Mesenchymal stem cell (in vitro differentiated cells and primary cell): Measurements from ENCODE around the gene PALM.

Experiments used
- DNase-seq: peaks from one replicate; pipeline ENCODE4 v3.0.0-alpha.2; 2013
- H2AFZ ChIP-seq: one replicate; pipeline ENCODE4 v1.6.1; 2013; ENCODE audit warnings: low read depth, mild to moderate bottlenecking, control low read depth, inconsistent platforms, low read length, moderate library complexity
- H2AK5ac ChIP-seq: 2 replicates; pipeline ENCODE4 v1.6.1; 2013; ENCODE audit warnings: low read length, moderate library complexity, mild to moderate bottlenecking, inconsistent platforms; ENCODE audit not compliant: severe bottlenecking
- H2BK120ac ChIP-seq: one replicate; pipeline ENCODE4 v1.6.1; 2013; ENCODE audit warnings: low read depth, mild to moderate bottlenecking, inconsistent platforms, low read length, moderate library complexity
- H2BK12ac ChIP-seq, 2 experiments: one replicate each; pipeline ENCODE4 v1.6.1; 2013; ENCODE audit warnings: inconsistent platforms in 2 of 2, low read length in 2 of 2, mild to moderate bottlenecking in 2 of 2, moderate library complexity in 2 of 2, control low read depth in 1 of 2
- H2BK15ac ChIP-seq: one replicate; pipeline ENCODE4 v1.6.1; 2013; ENCODE audit warnings: mild to moderate bottlenecking, low read depth, inconsistent platforms; ENCODE audit not compliant: poor library complexity, severe bottlenecking
- H2BK5ac ChIP-seq: 2 replicates; pipeline ENCODE4 v1.6.1; 2013; ENCODE audit warnings: low read depth, mild to moderate bottlenecking, low read length, control low read depth, inconsistent platforms; ENCODE audit not compliant: poor library complexity, severe bottlenecking
- H3K14ac ChIP-seq, 2 experiments: one replicate each; pipeline ENCODE4 v1.6.1; 2013; ENCODE audit warnings: inconsistent platforms in 2 of 2, low read length in 2 of 2, control low read depth in 1 of 2, mild to moderate bottlenecking in 1 of 2, moderate library complexity in 1 of 2
- H3K18ac ChIP-seq, 2 experiments: one replicate each; pipeline ENCODE4 v1.6.1; 2013; ENCODE audit warnings: inconsistent platforms in 2 of 2, low read length in 2 of 2, control low read depth in 1 of 2, low read depth in 1 of 2, mild to moderate bottlenecking in 1 of 2
- H3K23ac ChIP-seq, 2 experiments: one replicate each; pipeline ENCODE4 v1.6.1; 2013; ENCODE audit warnings: inconsistent platforms in 2 of 2, low read length in 2 of 2, mild to moderate bottlenecking in 2 of 2, moderate library complexity in 2 of 2, control low read depth in 1 of 2
- H3K27ac ChIP-seq: 2 replicates; pipeline ENCODE4 v1.5.1; 2013; ENCODE audit warnings: mild to moderate bottlenecking, moderate library complexity, low read length, control low read depth, inconsistent platforms; ENCODE audit not compliant: poor library complexity, severe bottlenecking
- H3K27me3 ChIP-seq, 2 experiments: 2 replicates each; pipeline versions ENCODE4 v1.6.1 to v1.7.0; 2013; ENCODE audit warnings: low read length in 2 of 2, mild to moderate bottlenecking in 2 of 2, moderate library complexity in 2 of 2, control low read depth in 1 of 2, inconsistent platforms in 1 of 2; ENCODE audit not compliant: control insufficient read depth in 1 of 2, insufficient read depth in 1 of 2
- H3K36me3 ChIP-seq, 2 experiments: 2 replicates each; pipeline versions ENCODE4 v1.6.1 to v1.7.0; 2013; ENCODE audit warnings: low read length in 2 of 2, control low read depth in 1 of 2, inconsistent platforms in 1 of 2, low read depth in 1 of 2, mild to moderate bottlenecking in 1 of 2; ENCODE audit not compliant: insufficient read depth in 2 of 2, control insufficient read depth in 1 of 2
- H3K4ac ChIP-seq, 2 experiments: one replicate each; pipeline ENCODE4 v1.6.1; 2013; ENCODE audit warnings: inconsistent platforms in 2 of 2, low read length in 2 of 2, mild to moderate bottlenecking in 2 of 2, moderate library complexity in 2 of 2, control low read depth in 1 of 2, low read depth in 1 of 2
- H3K4me1 ChIP-seq: 2 replicates; pipeline ENCODE4 v1.6.1; 2013; ENCODE audit warnings: low read depth, low read length, control low read depth; ENCODE audit not compliant: control insufficient read depth, insufficient read depth
- H3K4me2 ChIP-seq: 2 replicates; pipeline ENCODE4 v1.6.1; 2013; ENCODE audit warnings: low read length, mild to moderate bottlenecking, inconsistent platforms; ENCODE audit not compliant: poor library complexity, severe bottlenecking
- H3K4me3 ChIP-seq, 2 experiments: 2 replicates each; pipeline versions ENCODE4 v1.5.1 to v1.7.0; 2013; ENCODE audit warnings: low read length in 2 of 2, mild to moderate bottlenecking in 2 of 2, control low read depth in 1 of 2, low read depth in 1 of 2; ENCODE audit not compliant: insufficient read depth in 1 of 2
- H3K79me1 ChIP-seq: replicated peaks from 2 replicates; pipeline ENCODE4 v1.6.1; 2013; ENCODE audit warnings: mild to moderate bottlenecking, control low read depth, low read length, inconsistent platforms; ENCODE audit not compliant: poor library complexity, severe bottlenecking
- H3K9ac ChIP-seq: 2 replicates; pipeline ENCODE4 v1.7.0; 2013; ENCODE audit warnings: mild to moderate bottlenecking, low read length, moderate library complexity
- H3K9me3 ChIP-seq: 2 replicates; pipeline ENCODE4 v1.7.0; 2013; ENCODE audit warnings: mild to moderate bottlenecking, low read length; ENCODE audit not compliant: control insufficient read depth
- H4K8ac ChIP-seq: one replicate; pipeline ENCODE4 v1.6.1; 2013; ENCODE audit warnings: inconsistent platforms, mild to moderate bottlenecking, low read length, moderate library complexity
- H4K91ac ChIP-seq: one replicate; pipeline ENCODE4 v1.6.1; 2013; ENCODE audit warnings: mild to moderate bottlenecking, low read length, inconsistent platforms
- WGBS: methylation state at CpG from one replicate; pipeline ENCODE4 v1.1.7; 2013; ENCODE audit warnings: mixed read lengths; 5-methylcytosine and 5-hydroxymethylcytosine counted together

Gene PALM

GRCh38 chr19:680287-681028, 28.3 kb upstream of the PALM start:
- Histone ChIP-seq H3K4me3 (peak overlapping the region; percentile 75 to 85), H3K9me3 (no peaks in the 10 kb centered on the region), H3K9ac (peak overlapping the region; percentile 90), H2BK15ac (peak overlapping the region; percentile 94), H3K4me1 (peaks cover 41% of the 10 kb centered on the region), H3K36me3 (peaks cover 0 to 22% of the 10 kb centered on the region in 2 experiments), H2AK5ac (no peak overlapping the region), H3K4me2 (peak overlapping the region; percentile 81), H4K91ac (peak overlapping the region; percentile 98), H2BK120ac (peak overlapping the region; percentile 94), H3K14ac (peak overlapping the region; percentile 44 to 97), H3K23ac (peak overlapping the region in 1 of 2 experiments; percentile 90), H2BK12ac (peak overlapping the region in 1 of 2 experiments; percentile 83), H4K8ac (peak overlapping the region; percentile 89), H3K79me1 (peaks cover 5% of the 10 kb centered on the region), H3K27me3 (peaks cover 0 to 3% of the 10 kb centered on the region in 2 experiments), H3K18ac (peak overlapping the region; percentile 98 to 99), H3K27ac (peak overlapping the region; percentile 94), H2BK5ac (peak overlapping the region; percentile 76), H3K4ac (peak overlapping the region; percentile 95 to 100), H2AFZ (peak overlapping the region; percentile 16)
- 1% methylated on average over 64 of the region's 70 CpGs for WGBS
- DNase-seq: peak; percentile 97

- H3K27ac ChIP-seq: no peak overlapping the region
- H4K8ac ChIP-seq: peak overlapping the region; percentile 88
- H3K18ac ChIP-seq: peak overlapping the region; percentile 44 to 68
- WGBS: 96% methylated on average over 43 of the region's 54 CpGs
- H3K4me1 ChIP-seq: peaks cover 36% of the 10 kb centered on the region
- peaks cover 0 to 3% of the 10 kb centered on the region in 2 experiments for H3K27me3 ChIP-seq
- H3K4me3 ChIP-seq: peak overlapping the region in 1 of 2 experiments; percentile 75
- peak overlapping the region; percentile 70 for H2BK15ac ChIP-seq
- H3K4ac ChIP-seq: peak overlapping the region in 1 of 2 experiments; percentile 35
- no peak overlapping the region for H3K23ac ChIP-seq
- peak overlapping the region; percentile 76 for H3K4me2 ChIP-seq
- no peaks in the 10 kb centered on the region for H3K9me3 ChIP-seq
- peak overlapping the region; percentile 41 to 83 for H2BK12ac ChIP-seq
- no peak overlapping the region for H2BK5ac ChIP-seq
- H3K14ac ChIP-seq: peak overlapping the region in 1 of 2 experiments; percentile 3
- no peak overlapping the region for H2AFZ ChIP-seq
- peak overlapping the region; percentile 21 for H2BK120ac ChIP-seq
- no peak for DNase-seq
- H3K79me1 ChIP-seq: peaks cover 5% of the 10 kb centered on the region
- H3K36me3 ChIP-seq: peaks cover 0 to 22% of the 10 kb centered on the region in 2 experiments
- peak overlapping the region; percentile 6 for H2AK5ac ChIP-seq
- H4K91ac ChIP-seq: peak overlapping the region; percentile 92
- peak overlapping the region; percentile 81 for H3K9ac ChIP-seq
Measured at GRCh38 chr19:681029-682019, 27.4 kb upstream of the PALM start.

GRCh38 chr19:682678-683320, 25.9 kb upstream of the PALM start:
- Histone ChIP-seq H3K23ac (no peak overlapping the region), H2BK5ac (no peak overlapping the region), H4K8ac (no peak overlapping the region), H4K91ac (no peak overlapping the region), H2AK5ac (no peak overlapping the region), H3K27me3 (no peaks in the 10 kb centered on the region), H3K4ac (peak overlapping the region in 1 of 2 experiments; percentile 38), H2BK15ac (no peak overlapping the region), H2BK12ac (no peak overlapping the region), H3K36me3 (peaks cover 0 to 22% of the 10 kb centered on the region in 2 experiments), H3K4me1 (peaks cover 24% of the 10 kb centered on the region), H2BK120ac (no peak overlapping the region), H3K9ac (no peak overlapping the region), H3K27ac (no peak overlapping the region), H3K9me3 (no peaks in the 10 kb centered on the region), H3K14ac (no peak overlapping the region), H3K4me2 (no peak overlapping the region), H3K18ac (no peak overlapping the region), H3K4me3 (no peak overlapping the region), H2AFZ (no peak overlapping the region), H3K79me1 (peaks cover 5% of the 10 kb centered on the region)
- no peak for DNase-seq
- WGBS: 93% methylated on average over 25 of the region's 25 CpGs
